Measurements from ENCODE around the gene TESPA1. TPM values are rescaled to one million over a fixed set of nuclear protein-coding genes. Genes with fewer than 3 reads are reported as not detected.

TESPA1 gene
- total RNA-seq, 2 donors from 2014 or later, result 0.28 TPM; not detected in 1

GRCh38 chr12:54967461-54967860 is 17.1 kb downstream of the TESPA1 start:
- no peak overlapping the region for H3K4me3 ChIP-seq
- DNase-seq (ENCODE audit: low spot score) (no peak), ATAC-seq (ENCODE audit: insufficient number of reproducible peaks, low FRiP score, low read depth) (no peak)

GRCh38 chr12:54961190-54961589 is 23.4 kb downstream of the TESPA1 start:
- Histone ChIP-seq H3K4me1 (ENCODE audit: control insufficient read depth in 1 of 2, low read depth in 2 of 2) (no peaks in the 10 kb centered on the region), H3K36me3 (no peaks in the 10 kb centered on the region), H3K27me3 (replicated peaks; ENCODE audit: insufficient read depth) (no peaks in the 10 kb centered on the region), H3K27ac (no peak overlapping the region), H3K4me3 (no peak overlapping the region), H3K9me3 (no peaks in the 10 kb centered on the region)
- TF ChIP-seq, protein P1, sequence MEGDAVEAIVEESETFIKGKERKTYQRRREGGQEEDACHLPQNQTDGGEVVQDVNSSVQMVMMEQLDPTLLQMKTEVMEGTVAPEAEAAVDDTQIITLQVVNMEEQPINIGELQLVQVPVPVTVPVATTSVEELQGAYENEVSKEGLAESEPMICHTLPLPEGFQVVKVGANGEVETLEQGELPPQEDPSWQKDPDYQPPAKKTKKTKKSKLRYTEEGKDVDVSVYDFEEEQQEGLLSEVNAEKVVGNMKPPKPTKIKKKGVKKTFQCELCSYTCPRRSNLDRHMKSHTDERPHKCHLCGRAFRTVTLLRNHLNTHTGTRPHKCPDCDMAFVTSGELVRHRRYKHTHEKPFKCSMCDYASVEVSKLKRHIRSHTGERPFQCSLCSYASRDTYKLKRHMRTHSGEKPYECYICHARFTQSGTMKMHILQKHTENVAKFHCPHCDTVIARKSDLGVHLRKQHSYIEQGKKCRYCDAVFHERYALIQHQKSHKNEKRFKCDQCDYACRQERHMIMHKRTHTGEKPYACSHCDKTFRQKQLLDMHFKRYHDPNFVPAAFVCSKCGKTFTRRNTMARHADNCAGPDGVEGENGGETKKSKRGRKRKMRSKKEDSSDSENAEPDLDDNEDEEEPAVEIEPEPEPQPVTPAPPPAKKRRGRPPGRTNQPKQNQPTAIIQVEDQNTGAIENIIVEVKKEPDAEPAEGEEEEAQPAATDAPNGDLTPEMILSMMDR (IDR thresholded peaks at IDR 0.05), result no peak
- ATAC-seq (ENCODE audit: insufficient number of reproducible peaks, low FRiP score, low read depth), result no peak
- no peak for DNase-seq (ENCODE audit: low spot score)

More at GRCh38 chr12:54967461-54967860, 17.1 kb downstream of the TESPA1 start:
- Histone ChIP-seq H3K36me3 (no peaks in the 10 kb centered on the region), H3K4me1 (ENCODE audit: control insufficient read depth in 1 of 2, low read depth in 2 of 2) (no peaks in the 10 kb centered on the region), H3K9me3 (no peaks in the 10 kb centered on the region), H3K27ac (no peak overlapping the region), H3K27me3 (replicated peaks; ENCODE audit: insufficient read depth) (no peaks in the 10 kb centered on the region)
- TF ChIP-seq, protein P1 (IDR thresholded peaks at IDR 0.05), result no peak

- no peaks in the 10 kb centered on the region for H3K4me1 ChIP-seq (ENCODE audit: control insufficient read depth in 1 of 2, low read depth in 2 of 2)
- no peak overlapping the region for H3K27ac ChIP-seq
- no peak overlapping the region for H3K4me3 ChIP-seq
- no peak for DNase-seq (ENCODE audit: low spot score)
- TF ChIP-seq, protein P1 (IDR thresholded peaks at IDR 0.05), result no peak
- no peak for ATAC-seq (ENCODE audit: insufficient number of reproducible peaks, low FRiP score, low read depth)
- no peaks in the 10 kb centered on the region for H3K36me3 ChIP-seq
- H3K27me3 ChIP-seq (replicated peaks; ENCODE audit: insufficient read depth), result no peaks in the 10 kb centered on the region
- no peaks in the 10 kb centered on the region for H3K9me3 ChIP-seq
Measured at GRCh38 chr12:54959291-54960018, 25.1 kb downstream of the TESPA1 start.

GRCh38 chr12:54958048-54958658 is 26.4 kb downstream of the TESPA1 start:
- H3K27ac ChIP-seq, result no peak overlapping the region
- no peaks in the 10 kb centered on the region for H3K36me3 ChIP-seq
- H3K9me3 ChIP-seq, result no peaks in the 10 kb centered on the region
- ATAC-seq (ENCODE audit: insufficient number of reproducible peaks, low FRiP score, low read depth) (no peak), DNase-seq (ENCODE audit: low spot score) (no peak)
- TF ChIP-seq, protein P1 (IDR thresholded peaks at IDR 0.05), result peak; percentile 50
- H3K27me3 ChIP-seq (replicated peaks; ENCODE audit: insufficient read depth), result no peaks in the 10 kb centered on the region
- no peaks in the 10 kb centered on the region for H3K4me1 ChIP-seq (ENCODE audit: control insufficient read depth in 1 of 2, low read depth in 2 of 2)
- no peak overlapping the region for H3K4me3 ChIP-seq

DNA sequence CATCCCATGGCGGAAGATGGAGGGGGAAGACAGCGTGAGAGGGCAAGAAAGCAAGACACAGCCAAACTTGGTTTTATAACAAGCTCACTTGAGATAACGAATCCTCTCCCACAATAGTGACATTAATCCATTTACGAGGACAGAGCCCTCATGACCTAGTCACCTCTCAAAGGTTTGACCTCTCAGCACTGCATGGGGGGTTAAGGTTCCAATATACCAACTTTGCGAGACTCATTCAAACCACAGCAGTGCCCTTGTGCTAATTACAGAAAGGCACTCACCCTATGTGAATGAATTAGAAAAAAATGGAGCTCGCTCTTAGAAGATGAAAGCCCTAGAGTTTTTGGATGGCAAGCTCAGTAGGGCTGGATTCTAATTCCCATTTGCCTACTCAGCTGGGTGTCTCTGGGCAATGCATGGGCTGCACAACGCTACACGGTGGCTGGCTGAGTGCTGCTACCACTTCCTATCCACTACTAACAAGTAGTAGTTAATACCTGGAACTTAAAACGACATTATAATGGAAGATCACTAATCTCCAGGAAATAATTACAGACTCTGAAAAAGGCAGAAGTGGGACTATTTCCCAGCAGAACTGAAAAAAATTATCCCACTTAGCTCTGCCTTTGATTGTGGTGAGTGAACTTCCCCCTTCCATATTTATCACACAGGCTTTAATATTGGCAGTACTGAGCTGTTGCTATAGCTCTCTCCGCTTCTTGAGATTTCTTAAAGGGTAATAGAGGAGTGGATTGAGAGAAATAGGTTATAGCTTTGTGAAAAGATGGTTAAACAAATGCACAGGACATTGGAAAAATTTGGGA is 27.5 kb downstream of the TESPA1 start:
- H3K27ac ChIP-seq, result no peak overlapping the region
- TF ChIP-seq, protein P1 (IDR thresholded peaks at IDR 0.05), result no peak
- DNase-seq (ENCODE audit: low spot score) (no peak), ATAC-seq (ENCODE audit: insufficient number of reproducible peaks, low FRiP score, low read depth) (no peak)
- no peaks in the 10 kb centered on the region for H3K9me3 ChIP-seq
- H3K36me3 ChIP-seq, result no peaks in the 10 kb centered on the region
- H3K27me3 ChIP-seq (replicated peaks; ENCODE audit: insufficient read depth), result no peaks in the 10 kb centered on the region
- H3K4me3 ChIP-seq, result no peak overlapping the region
- no peaks in the 10 kb centered on the region for H3K4me1 ChIP-seq (ENCODE audit: control insufficient read depth in 1 of 2, low read depth in 2 of 2)
